ENCODE data around the gene CLOCK.

Gene CLOCK

DNA sequence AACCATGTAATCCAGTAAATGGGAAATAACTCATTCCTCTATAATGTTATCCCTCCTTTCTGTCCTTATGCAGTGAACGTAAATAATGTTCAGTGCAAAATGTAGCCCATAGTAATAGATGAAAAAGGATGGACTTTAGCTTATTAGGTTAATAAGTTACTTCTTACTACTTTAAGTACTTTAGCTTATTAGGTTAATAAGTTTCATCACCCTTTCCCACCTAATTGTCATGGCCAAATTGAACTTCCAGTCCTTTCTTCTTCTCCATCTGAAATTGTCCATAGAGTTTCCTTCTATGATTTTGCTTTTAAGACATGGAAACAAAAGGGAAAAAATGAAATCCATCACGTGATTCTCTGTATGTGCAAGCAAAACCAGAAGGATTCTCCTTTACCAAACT lies 166.1 kb downstream of the CLOCK start:
- no peak for DNase-seq (ENCODE audit: low read depth)

DNA sequence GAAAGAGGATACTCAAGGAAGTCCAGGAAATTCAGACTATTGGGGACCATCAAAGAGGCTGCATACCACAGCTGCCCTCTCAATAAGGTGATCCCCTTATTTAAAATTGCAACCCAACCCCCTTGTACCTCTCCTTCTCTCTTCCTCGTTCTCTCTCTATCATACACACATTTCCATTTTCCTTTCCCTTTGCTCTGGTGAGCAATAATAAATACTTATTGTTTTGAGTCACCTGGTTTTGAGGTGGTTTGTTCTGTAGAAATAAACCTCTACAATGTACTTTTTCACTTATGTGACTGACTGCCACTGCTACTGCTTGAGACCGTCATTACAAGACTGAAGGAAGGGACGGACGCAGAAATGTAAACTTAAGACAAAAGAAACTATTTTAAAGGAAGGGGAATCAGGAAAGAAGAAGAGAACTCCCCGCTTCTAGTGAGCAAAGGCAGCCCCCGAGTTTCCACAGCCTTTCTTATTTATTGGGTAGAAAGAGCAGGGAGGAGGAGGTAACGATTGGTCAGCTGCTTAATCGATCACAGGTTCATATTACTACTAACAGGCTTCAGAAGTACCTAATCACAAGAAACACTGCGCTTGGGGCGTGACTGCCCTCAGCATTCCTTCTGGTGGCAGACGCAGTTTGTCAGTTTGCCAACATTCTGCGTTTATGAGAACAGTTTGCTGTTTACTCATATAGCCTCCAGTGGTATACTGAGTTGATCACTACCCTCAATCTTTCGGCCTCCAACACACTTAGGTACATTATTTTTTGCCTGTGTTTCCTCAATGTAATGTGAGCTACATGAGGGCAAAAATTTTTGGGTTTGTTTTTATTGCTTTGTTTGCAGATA lies 167.9 kb downstream of the CLOCK start:
- peak; percentile 64 for DNase-seq (ENCODE audit: low read depth)

Data from fibroblast of gingiva (primary cell).